ENCODE data around the gene GIGYF1. TPM values are rescaled to one million over a fixed set of nuclear protein-coding genes. Genes with fewer than 3 reads are reported as not detected.

Gene GIGYF1
- total RNA-seq, 4 donors from 2014 or later = 16.4 to 21.1 (median 16.6) TPM

- no peak for TF ChIP-seq POLR2A (IDR thresholded peaks at IDR 0.05)
- TF ChIP-seq CTCF (IDR thresholded peaks at IDR 0.05 in 4 of 5, conservative IDR thresholded peaks at IDR 0.05 in 1 of 5) = no peak
- peaks cover 0 to 74% of the 10 kb centered on the region in 2 donors for H3K36me3 ChIP-seq
- no peak overlapping the region for H3K27ac ChIP-seq
- in situ Hi-C loops (cut with MboI; ENCODE audit: low sequenced_read_pairs in 4 of 4) = no loop called here
- intact Hi-C loops (cut with DNase I; ENCODE audit: low total_unique reads) = no loop called here
- no peak overlapping the region for H3K4me3 ChIP-seq
- ATAC-seq = no peak
- no peaks in the 10 kb centered on the region for H3K27me3 ChIP-seq
- no peaks in the 10 kb centered on the region for H3K9me3 ChIP-seq
- no peak for DNase-seq
- H3K4me1 ChIP-seq = peaks cover 4 to 8% of the 10 kb centered on the region in 2 donors
Observed at GRCh38 chr7:100684534-100685042, 9.5 kb downstream of the GIGYF1 start.

GRCh38 chr7:100683659-100684533, 10.2 kb downstream of the GIGYF1 start:
- intact Hi-C loops (cut with DNase I; ENCODE audit: low total_unique reads) = no loop called here
- DNase-seq = no peak
- H3K27ac ChIP-seq = no peak overlapping the region
- peaks cover 0 to under 1% of the 10 kb centered on the region in 2 donors for H3K4me1 ChIP-seq
- no peak for ATAC-seq
- no peak for TF ChIP-seq POLR2A (IDR thresholded peaks at IDR 0.05)
- no peak for TF ChIP-seq CTCF (IDR thresholded peaks at IDR 0.05 in 4 of 5, conservative IDR thresholded peaks at IDR 0.05 in 1 of 5)
- no peaks in the 10 kb centered on the region for H3K9me3 ChIP-seq
- no peak overlapping the region for H3K4me3 ChIP-seq
- no peaks in the 10 kb centered on the region for H3K27me3 ChIP-seq
- peaks cover 0 to 78% of the 10 kb centered on the region in 2 donors for H3K36me3 ChIP-seq
- in situ Hi-C loops (cut with MboI; ENCODE audit: low sequenced_read_pairs in 4 of 4) = no loop called here

GRCh38 chr7:100682991-100683658, 10.9 kb downstream of the GIGYF1 start:
- Histone ChIP-seq H3K27me3 (no peaks in the 10 kb centered on the region), H3K9me3 (no peaks in the 10 kb centered on the region), H3K27ac (no peak overlapping the region), H3K36me3 (peaks cover 0 to 81% of the 10 kb centered on the region in 2 donors), H3K4me1 (no peaks in the 10 kb centered on the region), H3K4me3 (no peak overlapping the region)
- in situ Hi-C loops (cut with MboI; ENCODE audit: low sequenced_read_pairs in 4 of 4) = no loop called here
- no peak for TF ChIP-seq POLR2A (IDR thresholded peaks at IDR 0.05)
- intact Hi-C loops (cut with DNase I; ENCODE audit: low total_unique reads) = no loop called here
- ATAC-seq (no peak), DNase-seq (no peak)

- DNase-seq (no peak), ATAC-seq (no peak)
- intact Hi-C loops (cut with DNase I; ENCODE audit: low total_unique reads) = no loop called here
- no peak overlapping the region for H3K4me3 ChIP-seq
- no peaks in the 10 kb centered on the region for H3K9me3 ChIP-seq
- in situ Hi-C loops (cut with MboI; ENCODE audit: low sequenced_read_pairs in 4 of 4) = no loop called here
- no peaks in the 10 kb centered on the region for H3K27me3 ChIP-seq
- H3K36me3 ChIP-seq = peaks cover 0 to 81% of the 10 kb centered on the region in 2 donors
- no peak overlapping the region for H3K27ac ChIP-seq
- TF ChIP-seq CTCF (IDR thresholded peaks at IDR 0.05 in 4 of 5, conservative IDR thresholded peaks at IDR 0.05 in 1 of 5) (no peak), POLR2A (IDR thresholded peaks at IDR 0.05) (no peak)
- no peaks in the 10 kb centered on the region for H3K4me1 ChIP-seq
Observed at GRCh38 chr7:100682228-100682741, 11.8 kb downstream of the GIGYF1 start.
